GM18505 (cell line): Measurements from ENCODE around the gene BMPER.

Experiments
- ATAC-seq: cut with Tn5 transposase; IDR thresholded peaks from one replicate; pipeline ENCODE4 v1.9.1; 2021; ENCODE audit not compliant: unreplicated experiment
- POLR2A ChIP-seq: IDR thresholded peaks from 4 replicates; pipeline ENCODE4 v1.6.1; 2011; ENCODE audit warnings: borderline replicate concordance; ENCODE audit not compliant: insufficient read depth, insufficient read length; ENCODE audit errors: extremely low read depth

The BMPER gene

DNA sequence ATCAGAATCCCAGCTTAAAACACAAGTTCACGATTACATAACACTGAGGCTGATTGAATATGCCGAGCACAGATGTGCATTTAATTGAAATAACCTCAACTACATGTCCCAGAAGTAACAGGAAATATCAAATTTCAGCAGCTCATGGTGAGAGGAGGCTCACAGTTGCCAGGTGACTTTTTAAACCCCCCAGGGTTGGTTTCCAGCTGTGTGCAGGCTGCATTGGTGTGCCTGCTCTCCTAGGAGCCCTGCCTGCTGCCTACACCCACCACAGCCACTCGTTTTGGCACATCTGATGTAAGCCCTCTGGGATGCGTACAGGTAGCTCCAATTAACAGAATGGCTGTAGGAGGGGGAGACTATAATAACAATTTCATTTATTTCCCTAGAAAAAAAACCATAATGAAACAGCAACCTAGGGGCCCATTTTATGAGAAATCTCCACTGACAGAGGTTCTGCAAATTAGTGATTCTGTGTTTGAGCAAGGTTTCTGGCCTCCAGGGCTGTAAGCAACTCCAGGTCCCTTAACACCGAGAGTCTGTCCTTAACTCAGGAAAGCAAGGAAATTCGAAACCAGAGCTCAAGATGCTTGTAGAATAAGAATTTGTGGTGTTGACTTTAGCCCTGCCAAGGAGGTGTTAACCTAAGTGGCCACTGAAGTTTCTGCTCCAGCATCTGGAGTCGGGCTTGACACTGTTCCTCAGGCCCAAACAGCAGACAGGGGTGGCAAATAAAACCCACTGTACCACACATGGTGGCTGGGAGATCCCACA, 161.9 kb downstream of the BMPER start:
- TF ChIP-seq POLR2A: no peak
- no peak for ATAC-seq

DNA sequence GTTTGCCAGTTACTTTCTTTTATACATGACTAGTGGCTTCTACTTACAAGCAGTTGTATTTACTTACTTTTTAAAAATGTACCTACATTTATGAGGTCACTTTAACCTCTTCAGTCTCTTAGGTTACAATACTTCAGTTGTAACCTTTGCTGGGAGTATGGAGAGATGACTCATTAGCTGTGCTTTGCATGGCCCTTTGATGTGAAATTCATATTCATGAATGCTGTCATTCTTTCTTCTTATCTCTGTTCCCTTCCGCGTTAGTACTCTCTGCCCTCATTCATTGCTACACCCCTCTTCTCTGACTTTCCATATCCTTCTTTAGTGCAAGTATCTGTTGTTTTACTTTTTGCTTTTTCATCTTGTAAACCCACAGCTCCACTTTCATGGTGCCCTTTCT, 164.3 kb downstream of the BMPER start:
- TF ChIP-seq POLR2A: no peak
- no peak for ATAC-seq

DNA sequence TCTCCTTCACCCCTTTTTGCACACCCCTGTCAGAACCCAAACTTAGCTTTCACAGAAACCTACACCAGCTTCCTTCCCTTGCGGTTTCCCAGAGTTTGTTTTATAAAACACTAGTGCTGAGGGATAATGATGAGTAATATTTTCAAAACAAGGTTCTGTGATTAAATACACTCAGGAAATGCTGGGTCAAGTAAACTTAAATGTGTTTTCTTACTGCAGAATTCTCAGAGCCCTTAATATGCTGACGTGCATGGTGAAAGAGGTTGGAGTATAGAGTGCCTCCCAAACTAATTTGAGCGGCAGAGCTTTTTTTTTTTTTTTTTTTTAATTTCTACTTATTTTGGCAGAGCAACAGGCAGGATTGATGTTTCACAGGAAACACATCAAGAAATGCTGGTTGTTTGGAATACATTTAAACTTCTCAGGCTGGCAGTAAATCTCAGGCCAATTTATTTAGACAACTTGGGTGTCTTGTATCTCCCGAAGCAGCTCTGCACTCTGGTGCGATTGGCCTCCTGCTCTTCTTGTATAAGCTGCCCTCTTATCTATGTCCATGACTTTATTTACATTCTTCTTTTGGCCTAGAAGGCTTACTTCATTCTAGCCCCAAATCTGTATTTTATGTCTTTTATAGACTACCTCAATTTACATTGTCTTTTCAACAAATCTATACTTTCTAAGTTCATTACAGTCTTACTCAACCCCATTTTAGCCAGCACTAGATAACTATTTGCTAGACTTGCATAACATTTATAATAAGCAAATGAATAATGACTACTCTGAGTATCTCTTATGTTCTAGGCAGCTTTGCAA, 165.4 kb downstream of the BMPER start:
- ATAC-seq: no peak
- TF ChIP-seq POLR2A: no peak

DNA sequence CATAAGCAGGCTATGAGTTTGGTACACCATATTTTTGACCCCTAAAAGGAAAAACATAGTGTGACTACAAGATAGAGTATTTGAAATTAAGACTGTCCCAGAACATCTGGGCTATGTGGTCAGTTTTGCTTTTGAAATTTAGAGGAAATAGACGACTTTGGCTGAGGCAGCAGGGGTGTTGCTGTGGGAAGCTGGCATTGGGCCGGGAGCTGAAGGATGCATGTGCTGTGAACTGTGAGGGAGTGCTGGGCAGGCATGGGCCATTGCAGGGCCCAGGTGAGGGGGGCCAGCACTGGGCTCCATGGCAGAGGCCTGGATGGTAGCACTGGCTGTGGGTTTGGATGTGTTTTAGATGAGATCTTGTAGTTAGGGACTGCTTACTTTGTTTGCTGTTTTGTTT, 168.3 kb downstream of the BMPER start:
- TF ChIP-seq POLR2A: no peak
- no peak for ATAC-seq

DNA sequence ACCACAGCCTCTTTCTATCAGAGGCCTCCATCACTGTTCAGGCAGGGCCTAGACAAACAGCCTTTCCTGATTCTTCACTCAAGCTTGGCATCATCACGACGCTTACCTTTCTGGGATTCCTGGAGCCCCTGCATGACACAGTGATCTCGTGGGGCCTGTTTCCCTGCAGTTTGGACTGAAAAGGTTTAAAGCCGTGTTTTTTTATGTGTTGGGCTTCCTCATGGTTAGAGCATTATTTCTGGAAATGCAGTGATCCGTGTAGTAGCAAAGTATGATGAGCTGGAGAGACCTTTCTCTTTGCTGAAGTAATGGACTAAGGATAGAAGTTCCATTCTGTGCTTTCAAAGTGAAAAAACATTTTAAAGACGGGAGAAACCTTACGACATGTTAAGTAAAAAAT, 169.1 kb downstream of the BMPER start:
- no peak for TF ChIP-seq POLR2A
- ATAC-seq: no peak

DNA sequence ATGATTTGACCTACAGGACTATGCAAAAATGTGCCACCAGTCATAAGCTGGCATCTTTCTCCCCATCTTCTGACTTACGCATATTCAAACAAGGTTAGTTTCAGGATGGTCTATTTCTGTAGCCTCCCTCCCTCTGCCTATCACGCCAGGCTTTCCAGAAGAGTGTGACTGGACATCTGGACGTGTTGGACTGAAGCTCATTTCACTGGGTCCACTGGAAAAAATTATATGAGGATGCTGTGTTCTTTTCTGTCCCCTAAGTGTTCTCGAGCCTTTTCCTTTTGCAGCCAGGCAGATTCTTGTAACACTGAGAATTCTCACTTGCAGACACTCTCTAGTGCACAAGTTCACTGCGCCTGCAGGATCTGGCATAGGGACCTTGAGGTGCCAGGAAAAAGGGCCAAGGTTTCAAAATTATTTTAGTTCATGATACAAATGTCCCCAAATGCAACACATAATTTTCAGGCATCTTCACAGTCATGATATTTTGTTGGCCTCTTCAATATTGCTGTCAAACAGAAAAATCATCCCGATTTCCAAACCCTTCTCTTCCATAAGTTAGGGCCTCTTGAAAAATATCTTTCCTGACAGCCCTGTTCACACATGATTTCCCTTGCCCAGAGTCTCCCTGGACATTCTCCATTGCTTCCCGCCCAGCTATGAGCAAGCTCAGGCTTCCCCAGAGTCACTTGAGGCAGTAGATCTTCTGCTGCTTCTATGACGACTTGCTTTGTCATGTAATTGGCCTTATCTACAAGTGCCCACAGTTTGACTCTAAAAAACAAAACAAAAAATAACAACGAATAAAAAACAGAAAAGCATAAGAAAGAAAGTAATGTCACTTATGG, 170.4 kb downstream of the BMPER start:
- TF ChIP-seq POLR2A: no peak
- ATAC-seq: no peak

DNA sequence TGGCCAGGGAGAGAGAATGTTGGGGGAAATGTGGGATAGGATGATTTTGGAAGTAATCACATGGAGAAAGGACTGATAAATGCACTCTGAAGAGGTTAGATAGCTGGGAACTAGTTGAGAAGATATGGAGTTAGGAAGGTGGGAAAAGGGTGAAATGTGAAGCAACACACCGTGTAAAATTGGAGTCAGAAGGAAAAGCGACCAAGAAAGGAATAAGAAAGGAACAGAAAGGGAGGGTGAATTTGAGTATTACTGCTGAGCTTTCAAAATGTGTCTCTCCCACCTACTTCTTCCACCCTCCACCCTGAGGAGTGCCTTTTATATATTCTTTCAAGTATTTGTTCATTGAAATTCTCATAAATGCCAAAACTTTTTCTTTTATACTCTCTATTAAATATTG, 171.8 kb downstream of the BMPER start:
- no peak for ATAC-seq
- TF ChIP-seq POLR2A: no peak

DNA sequence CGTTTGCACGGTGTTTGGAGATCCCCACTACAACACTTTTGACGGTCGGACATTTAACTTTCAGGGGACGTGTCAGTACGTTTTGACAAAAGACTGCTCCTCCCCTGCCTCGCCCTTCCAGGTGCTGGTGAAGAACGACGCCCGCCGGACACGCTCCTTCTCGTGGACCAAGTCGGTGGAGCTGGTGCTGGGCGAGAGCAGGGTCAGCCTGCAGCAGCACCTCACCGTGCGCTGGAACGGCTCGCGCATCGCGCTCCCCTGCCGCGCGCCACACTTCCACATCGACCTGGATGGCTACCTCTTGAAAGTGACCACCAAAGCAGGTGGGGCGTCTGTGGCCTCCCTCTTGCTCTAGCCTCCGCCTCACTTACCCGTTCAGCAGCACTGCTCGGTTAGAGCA, 173.5 kb downstream of the BMPER start:
- TF ChIP-seq POLR2A: no peak
- ATAC-seq: no peak

DNA sequence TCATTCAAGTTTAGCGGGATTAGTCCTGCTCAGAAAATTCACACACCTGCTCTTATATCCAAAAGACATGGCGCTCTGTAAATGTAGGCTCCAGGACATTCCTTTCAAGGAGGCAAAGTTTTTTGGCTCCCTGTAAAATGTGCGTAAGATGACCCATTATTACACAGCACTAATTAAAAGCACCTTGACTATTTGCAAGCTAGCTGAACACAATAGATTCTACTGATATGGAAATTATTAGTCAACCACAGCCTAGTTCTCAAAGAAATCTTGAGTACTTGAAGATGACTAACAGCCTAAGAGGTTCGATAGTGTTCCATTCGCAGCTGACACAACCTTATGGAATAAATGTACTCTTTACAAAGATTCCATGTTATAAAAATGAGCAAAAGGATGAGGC, 175.2 kb downstream of the BMPER start:
- no peak for ATAC-seq
- TF ChIP-seq POLR2A: no peak

DNA sequence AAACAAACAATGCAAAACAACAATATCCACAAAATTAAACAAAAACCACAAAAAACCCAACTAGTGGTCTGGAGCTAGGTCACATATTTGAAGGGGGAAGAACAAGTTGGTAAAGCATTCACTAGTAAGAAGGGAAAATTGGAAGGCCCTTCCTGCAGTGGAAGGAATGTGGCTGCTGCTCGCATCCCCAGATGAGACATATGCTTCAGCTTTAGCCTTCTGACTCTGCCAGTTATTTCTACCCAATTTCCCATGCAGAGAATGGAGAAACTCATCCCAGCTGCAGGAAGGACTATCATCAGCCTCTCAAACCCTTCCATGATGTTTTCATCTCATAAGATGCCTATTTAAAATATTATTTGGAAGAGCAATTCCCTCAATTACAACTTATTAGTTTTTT, 176.6 kb downstream of the BMPER start:
- TF ChIP-seq POLR2A: no peak
- ATAC-seq: no peak

DNA sequence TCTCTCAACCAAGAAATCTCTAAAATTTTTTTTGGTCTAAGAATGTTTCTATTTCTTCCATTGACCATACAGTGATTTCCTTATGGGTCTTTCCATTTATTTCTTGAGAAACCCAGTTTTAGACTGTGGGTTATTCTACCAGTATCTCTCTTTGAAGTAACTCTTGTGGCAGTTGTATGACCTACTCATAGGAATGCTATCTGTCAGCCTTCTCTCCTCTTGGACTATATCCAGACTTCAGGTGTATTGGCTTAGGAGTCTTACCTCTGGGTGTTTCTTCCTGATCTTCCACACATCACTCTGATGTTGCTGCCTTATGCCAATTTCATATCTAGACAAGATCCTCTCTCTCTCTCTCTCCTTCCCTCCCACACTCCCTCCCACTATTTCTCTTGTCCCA, 178.1 kb downstream of the BMPER start:
- no peak for ATAC-seq
- no peak for TF ChIP-seq POLR2A

DNA sequence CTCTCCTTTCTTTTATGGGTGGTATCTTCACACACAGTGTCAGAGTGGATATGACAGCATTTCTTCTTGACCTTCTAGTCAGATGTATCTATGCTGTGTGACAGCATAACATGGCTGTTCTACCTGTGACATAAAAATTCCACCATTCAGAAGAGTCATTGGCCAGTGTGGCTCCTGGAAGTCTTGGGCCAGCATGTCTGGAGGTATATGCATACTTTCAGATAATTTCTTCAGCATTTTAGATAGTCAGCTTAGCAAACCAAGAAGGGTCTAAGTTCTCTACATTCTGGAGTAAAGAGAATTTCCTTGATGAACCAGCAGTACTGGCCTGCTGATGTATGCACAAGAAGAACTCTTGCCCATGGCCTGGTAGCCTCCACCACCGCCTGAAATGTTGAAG, 179.3 kb downstream of the BMPER start:
- no peak for ATAC-seq
- no peak for TF ChIP-seq POLR2A

DNA sequence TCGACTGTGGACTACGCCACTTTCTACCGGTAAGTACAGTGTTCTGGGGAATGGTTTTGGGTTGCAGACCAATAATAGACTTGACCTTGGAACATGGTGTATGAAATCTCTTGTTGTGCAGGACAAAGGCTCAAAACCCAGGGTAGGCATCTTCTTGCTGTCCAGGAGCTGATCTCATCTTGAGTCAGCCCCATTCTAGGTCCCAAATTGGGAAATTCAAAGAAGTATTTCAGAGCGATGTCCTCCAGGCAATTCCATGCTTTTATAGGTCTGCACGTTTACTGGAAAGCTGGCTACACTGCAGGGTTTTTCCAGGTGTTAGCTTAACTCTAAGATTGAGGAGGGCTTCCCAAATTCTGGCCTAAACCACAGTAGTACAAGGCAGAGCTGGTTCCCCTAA, 180.7 kb downstream of the BMPER start:
- TF ChIP-seq POLR2A: no peak
- ATAC-seq: no peak
